Neural progenitor cell (in vitro differentiated cells): ENCODE results near the gene OSTN.

Experiments used
- EZH2 ChIP-seq: fragments of 200-600 bp; sonication (generic); IDR thresholded peaks from 2 replicates; pipeline ENCODE4 v1.6.1; 2017; ENCODE audit warnings: antibody characterized with exemption, mild to moderate bottlenecking, moderate library complexity
- EZH2phosphoT487 ChIP-seq: fragments of 200-600 bp; sonication (generic); IDR thresholded peaks from 2 replicates; pipeline ENCODE4 v1.6.1; 2017; ENCODE audit warnings: antibody characterized with exemption
- TF ChIP-seq, protein P1 (sequence below): fragments of 200-600 bp; sonication (generic); IDR thresholded peaks from 2 replicates; pipeline ENCODE4 v1.5.1; 2017; ENCODE audit warnings: antibody characterized with exemption, mild to moderate bottlenecking

DNA sequence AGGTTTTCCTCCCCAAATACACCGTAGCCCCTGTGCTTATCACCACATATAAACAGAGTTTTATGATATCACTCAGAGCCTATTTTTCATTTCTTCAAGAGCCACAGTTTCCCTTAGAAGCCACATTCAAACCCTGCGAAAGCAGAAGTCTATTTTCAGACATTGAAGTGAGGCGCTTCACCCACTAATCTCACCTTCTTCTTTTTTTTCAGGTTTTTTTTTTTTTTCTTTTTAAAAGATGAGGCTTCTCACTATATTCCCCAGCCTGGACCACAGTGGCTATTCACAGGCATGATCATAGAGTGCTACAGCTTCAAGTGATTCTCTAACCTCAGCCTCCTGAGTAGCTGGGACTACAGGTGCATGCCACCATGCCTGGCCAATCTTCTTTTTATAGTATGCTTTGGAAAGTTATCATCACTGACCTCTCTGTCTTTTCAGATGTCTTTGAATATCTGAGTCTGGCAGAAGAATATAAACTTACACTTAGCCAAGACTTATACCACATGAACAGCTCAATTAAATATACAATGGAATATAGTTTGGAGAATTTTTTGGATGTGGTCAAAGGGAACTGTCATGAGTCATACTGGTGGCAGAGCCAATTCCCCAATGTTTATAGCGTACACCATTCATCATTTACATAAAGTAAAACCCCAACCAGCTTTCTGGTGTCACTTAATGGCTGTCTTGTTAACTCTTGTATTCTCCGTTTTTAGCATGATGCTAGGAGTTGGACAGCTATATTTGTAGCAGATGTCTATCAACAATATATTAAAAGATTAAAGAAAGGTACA, 70.4 kb downstream of the OSTN start:
- TF ChIP-seq, protein P1, sequence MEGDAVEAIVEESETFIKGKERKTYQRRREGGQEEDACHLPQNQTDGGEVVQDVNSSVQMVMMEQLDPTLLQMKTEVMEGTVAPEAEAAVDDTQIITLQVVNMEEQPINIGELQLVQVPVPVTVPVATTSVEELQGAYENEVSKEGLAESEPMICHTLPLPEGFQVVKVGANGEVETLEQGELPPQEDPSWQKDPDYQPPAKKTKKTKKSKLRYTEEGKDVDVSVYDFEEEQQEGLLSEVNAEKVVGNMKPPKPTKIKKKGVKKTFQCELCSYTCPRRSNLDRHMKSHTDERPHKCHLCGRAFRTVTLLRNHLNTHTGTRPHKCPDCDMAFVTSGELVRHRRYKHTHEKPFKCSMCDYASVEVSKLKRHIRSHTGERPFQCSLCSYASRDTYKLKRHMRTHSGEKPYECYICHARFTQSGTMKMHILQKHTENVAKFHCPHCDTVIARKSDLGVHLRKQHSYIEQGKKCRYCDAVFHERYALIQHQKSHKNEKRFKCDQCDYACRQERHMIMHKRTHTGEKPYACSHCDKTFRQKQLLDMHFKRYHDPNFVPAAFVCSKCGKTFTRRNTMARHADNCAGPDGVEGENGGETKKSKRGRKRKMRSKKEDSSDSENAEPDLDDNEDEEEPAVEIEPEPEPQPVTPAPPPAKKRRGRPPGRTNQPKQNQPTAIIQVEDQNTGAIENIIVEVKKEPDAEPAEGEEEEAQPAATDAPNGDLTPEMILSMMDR = no peak
- TF ChIP-seq EZH2 = no peak
- no peak for TF ChIP-seq EZH2phosphoT487
